Measurements from ENCODE around the gene STIMATE. TPM values are rescaled to one million over a fixed set of nuclear protein-coding genes. Genes with fewer than 3 reads are reported as not detected.
A peak's percentile ranks its signal among the peaks of the same experiment; 100 is the strongest.

The STIMATE gene
- total RNA-seq, 3 donors from 2014 or later (not counting 1 experiment from before 2014, with no cell fraction given): 24.6 to 35.0 (median 33.1) TPM

GRCh38 chr3:52851348-52851747 is 46.0 kb downstream of the STIMATE start:
- Histone ChIP-seq H3K9me3 (ENCODE audit: control insufficient read depth, insufficient read depth, low read length) (no peaks in the 10 kb centered on the region), H3K36me3 (ENCODE audit: control insufficient read depth, insufficient read depth, low read length) (peaks cover 42% of the 10 kb centered on the region), H3K27me3 (ENCODE audit: control insufficient read depth, insufficient read depth, low read length) (no peaks in the 10 kb centered on the region), H3K27ac (ENCODE audit: low read length) (no peak overlapping the region), H3K4me3 (ENCODE audit: low read length) (no peak overlapping the region), H3K4me1 (ENCODE audit: control insufficient read depth, insufficient read depth, low read length) (no peaks in the 10 kb centered on the region)
- Mint-ChIP-seq H3K27ac (no peak overlapping the region), H3K36me3 (peaks cover 9% of the 10 kb centered on the region), H3K4me3 (no peak overlapping the region), H3K27me3 (ENCODE audit: low read depth in 2 of 2) (no peaks in the 10 kb centered on the region), H3K9me3 (no peaks in the 10 kb centered on the region), H3K4me1 (no peaks in the 10 kb centered on the region)
- DNase-seq (peak in 1 of 2 donors; percentile 49), ATAC-seq (peak in 2 of 3 donors; percentile 36 to 51)
- TF ChIP-seq CTCF (IDR thresholded peaks at IDR 0.05): no peak
- 84% methylated on average over 3 of the region's 3 CpGs for WGBS (ENCODE audit: insufficient coverage)
- intact Hi-C loops (cut with micrococcal nuclease): loop anchor here (2.0 kb wide), 1 partner anchor 221 kb away; no protein-coding TSS in a partner anchor

- Mint-ChIP-seq H3K27me3 (ENCODE audit: low read depth in 2 of 2) (no peaks in the 10 kb centered on the region), H3K9me3 (no peaks in the 10 kb centered on the region), H3K27ac (no peak overlapping the region), H3K4me1 (no peaks in the 10 kb centered on the region), H3K36me3 (peaks cover 9% of the 10 kb centered on the region), H3K4me3 (no peak overlapping the region)
- intact Hi-C loops (cut with micrococcal nuclease): loop anchor here (2.0 to 10.0 kb wide), 2 partner anchors 85 to 223 kb away; no protein-coding TSS in a partner anchor
- Histone ChIP-seq H3K36me3 (ENCODE audit: control insufficient read depth, insufficient read depth, low read length) (peaks cover 40% of the 10 kb centered on the region), H3K27ac (ENCODE audit: low read length) (no peak overlapping the region), H3K9me3 (ENCODE audit: control insufficient read depth, insufficient read depth, low read length) (no peaks in the 10 kb centered on the region), H3K4me1 (ENCODE audit: control insufficient read depth, insufficient read depth, low read length) (no peaks in the 10 kb centered on the region), H3K27me3 (ENCODE audit: control insufficient read depth, insufficient read depth, low read length) (no peaks in the 10 kb centered on the region), H3K4me3 (ENCODE audit: low read length) (no peak overlapping the region)
- no peak for TF ChIP-seq CTCF (IDR thresholded peaks at IDR 0.05)
- DNase-seq (no peak), ATAC-seq (no peak)
- 98% methylated on average over 15 of the region's 15 CpGs for WGBS (ENCODE audit: insufficient coverage)
Observed at GRCh38 chr3:52849656-52850055, 47.7 kb downstream of the STIMATE start.

GRCh38 chr3:52848617-52849016 is 48.7 kb downstream of the STIMATE start:
- DNase-seq (no peak), ATAC-seq (no peak)
- peaks cover 37% of the 10 kb centered on the region for H3K36me3 ChIP-seq (ENCODE audit: control insufficient read depth, insufficient read depth, low read length)
- no peaks in the 10 kb centered on the region for H3K9me3 ChIP-seq (ENCODE audit: control insufficient read depth, insufficient read depth, low read length)
- no peak overlapping the region for H3K27ac Mint-ChIP-seq
- H3K27me3 ChIP-seq (ENCODE audit: control insufficient read depth, insufficient read depth, low read length): no peaks in the 10 kb centered on the region
- H3K27ac ChIP-seq (ENCODE audit: low read length): no peak overlapping the region
- H3K4me3 Mint-ChIP-seq: no peak overlapping the region
- H3K4me1 ChIP-seq (ENCODE audit: control insufficient read depth, insufficient read depth, low read length): no peaks in the 10 kb centered on the region
- H3K9me3 Mint-ChIP-seq: no peaks in the 10 kb centered on the region
- TF ChIP-seq CTCF (IDR thresholded peaks at IDR 0.05): no peak
- H3K27me3 Mint-ChIP-seq (ENCODE audit: low read depth in 2 of 2): no peaks in the 10 kb centered on the region
- WGBS (ENCODE audit: insufficient coverage): 81% methylated on average over 7 of the region's 7 CpGs
- H3K36me3 Mint-ChIP-seq: peaks cover 9% of the 10 kb centered on the region
- intact Hi-C loops (cut with micrococcal nuclease): loop anchor here (10.0 kb wide), 1 partner anchor 86 kb away; no protein-coding TSS in a partner anchor
- no peak overlapping the region for H3K4me3 ChIP-seq (ENCODE audit: low read length)
- peaks cover 0 to 6% of the 10 kb centered on the region in 2 donors for H3K4me1 Mint-ChIP-seq

GRCh38 chr3:52847726-52848125 is 49.6 kb downstream of the STIMATE start:
- H3K4me3 Mint-ChIP-seq: no peak overlapping the region
- H3K36me3 ChIP-seq (ENCODE audit: control insufficient read depth, insufficient read depth, low read length): peaks cover 43% of the 10 kb centered on the region
- H3K4me1 Mint-ChIP-seq: peaks cover 0 to 6% of the 10 kb centered on the region in 2 donors

More at GRCh38 chr3:52847726-52848125, 49.6 kb downstream of the STIMATE start:
- 97% methylated on average over 7 of the region's 7 CpGs for WGBS (ENCODE audit: insufficient coverage)
- intact Hi-C loops (cut with micrococcal nuclease): loop anchor here (10.0 kb wide), 1 partner anchor 87 kb away; no protein-coding TSS in a partner anchor
- Histone ChIP-seq H3K4me3 (ENCODE audit: low read length) (no peak overlapping the region), H3K27ac (ENCODE audit: low read length) (no peak overlapping the region), H3K27me3 (ENCODE audit: control insufficient read depth, insufficient read depth, low read length) (no peaks in the 10 kb centered on the region), H3K4me1 (ENCODE audit: control insufficient read depth, insufficient read depth, low read length) (no peaks in the 10 kb centered on the region), H3K9me3 (ENCODE audit: control insufficient read depth, insufficient read depth, low read length) (no peaks in the 10 kb centered on the region)
- DNase-seq: no peak
- H3K9me3 Mint-ChIP-seq: no peaks in the 10 kb centered on the region
- TF ChIP-seq CTCF (IDR thresholded peaks at IDR 0.05): no peak
- H3K36me3 Mint-ChIP-seq: peaks cover 9% of the 10 kb centered on the region
- ATAC-seq: no peak
- H3K27ac Mint-ChIP-seq: no peak overlapping the region
- no peaks in the 10 kb centered on the region for H3K27me3 Mint-ChIP-seq (ENCODE audit: low read depth in 2 of 2)

Data from natural killer cell (primary cell).